HG03097 (cell line): ENCODE measurements around the gene ATOH8.
"Not testable (repeated sequence)": the region's sequence is repeated elsewhere in the genome, so short reads cannot be mapped to it uniquely, and the experiment has no call there.

Experiments
- ATAC-seq: cut with Tn5 transposase; IDR thresholded peaks from one replicate; pipeline ENCODE4 v1.9.1; 2021; ENCODE audit not compliant: unreplicated experiment, low FRiP score

ATOH8 gene

GRCh38 chr2:85814802-85815550 is 61.2 kb downstream of the ATOH8 start:
- no peak for ATAC-seq

DNA sequence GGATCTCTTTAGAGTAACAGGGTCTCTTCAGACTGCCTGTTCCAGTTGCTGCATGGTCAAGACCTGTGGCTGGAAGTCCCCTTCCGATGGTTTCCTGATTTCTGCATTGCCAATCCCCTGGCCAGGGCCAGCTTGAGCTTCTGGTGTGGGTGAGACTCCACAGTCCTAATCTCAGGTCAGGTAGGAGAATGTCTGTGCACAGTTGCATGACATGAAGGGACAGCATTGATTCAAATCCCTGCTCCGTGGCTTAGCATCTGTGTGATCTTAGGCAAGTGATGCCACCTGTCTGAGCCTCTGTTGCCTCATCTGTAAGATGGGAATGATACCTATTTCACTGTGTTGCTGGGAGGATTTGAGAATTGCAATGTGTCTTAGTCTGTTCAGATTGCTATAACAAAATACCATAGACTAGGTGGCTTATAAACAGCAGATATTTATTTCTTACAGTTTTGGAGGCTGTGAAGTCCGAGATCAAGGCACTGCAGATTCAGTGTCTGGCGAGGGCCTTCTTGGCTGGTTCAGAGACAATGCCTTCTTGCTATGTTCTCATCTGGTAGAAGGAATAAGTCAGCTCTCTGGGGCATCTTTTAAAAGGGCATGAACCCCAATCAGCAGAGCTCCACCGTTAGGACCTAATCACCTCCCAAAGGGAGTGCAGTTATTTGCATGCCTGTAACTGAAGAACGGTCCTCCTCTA is 66.2 kb downstream of the ATOH8 start:
- ATAC-seq = no peak

DNA sequence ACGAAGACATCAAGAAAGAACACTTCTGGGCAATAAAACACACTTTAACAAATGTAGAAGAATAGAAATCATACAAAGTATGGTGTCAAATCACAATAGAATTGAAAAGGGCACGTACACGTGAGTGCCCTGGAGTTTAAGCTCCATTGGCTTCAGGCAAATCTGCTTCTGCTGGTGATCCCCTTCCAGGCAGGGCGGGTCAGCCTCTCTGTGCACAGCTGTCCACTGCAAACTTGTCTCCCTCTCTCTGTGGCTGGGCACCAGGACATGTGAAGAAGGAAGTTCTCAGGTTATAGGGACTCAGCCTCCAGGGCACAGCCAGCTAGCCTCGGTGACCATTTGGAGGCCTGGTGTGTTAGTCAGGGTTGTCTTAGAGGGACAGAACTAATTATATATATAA is 69.0 kb downstream of the ATOH8 start:
- no peak for ATAC-seq

DNA sequence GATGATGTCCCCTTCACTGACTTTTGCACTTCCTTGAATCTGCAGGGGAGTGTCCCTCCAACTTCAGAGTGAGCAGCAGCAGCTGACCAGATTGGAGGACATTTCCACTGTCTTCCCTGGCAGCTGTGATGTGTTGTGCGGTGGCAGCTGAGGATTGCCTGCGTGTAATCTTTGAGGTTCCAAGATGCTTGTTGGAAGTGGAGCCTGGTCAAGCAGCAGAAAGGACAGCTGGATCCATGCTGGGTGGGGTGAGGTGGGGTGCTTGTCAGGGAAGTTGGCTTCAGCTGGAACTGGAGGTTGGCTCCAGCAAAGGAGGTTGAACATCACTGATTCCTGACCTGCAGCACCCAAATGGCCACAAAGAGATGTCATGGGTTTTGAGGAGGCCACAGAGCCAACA is 70.2 kb downstream of the ATOH8 start:
- ATAC-seq = no peak

DNA sequence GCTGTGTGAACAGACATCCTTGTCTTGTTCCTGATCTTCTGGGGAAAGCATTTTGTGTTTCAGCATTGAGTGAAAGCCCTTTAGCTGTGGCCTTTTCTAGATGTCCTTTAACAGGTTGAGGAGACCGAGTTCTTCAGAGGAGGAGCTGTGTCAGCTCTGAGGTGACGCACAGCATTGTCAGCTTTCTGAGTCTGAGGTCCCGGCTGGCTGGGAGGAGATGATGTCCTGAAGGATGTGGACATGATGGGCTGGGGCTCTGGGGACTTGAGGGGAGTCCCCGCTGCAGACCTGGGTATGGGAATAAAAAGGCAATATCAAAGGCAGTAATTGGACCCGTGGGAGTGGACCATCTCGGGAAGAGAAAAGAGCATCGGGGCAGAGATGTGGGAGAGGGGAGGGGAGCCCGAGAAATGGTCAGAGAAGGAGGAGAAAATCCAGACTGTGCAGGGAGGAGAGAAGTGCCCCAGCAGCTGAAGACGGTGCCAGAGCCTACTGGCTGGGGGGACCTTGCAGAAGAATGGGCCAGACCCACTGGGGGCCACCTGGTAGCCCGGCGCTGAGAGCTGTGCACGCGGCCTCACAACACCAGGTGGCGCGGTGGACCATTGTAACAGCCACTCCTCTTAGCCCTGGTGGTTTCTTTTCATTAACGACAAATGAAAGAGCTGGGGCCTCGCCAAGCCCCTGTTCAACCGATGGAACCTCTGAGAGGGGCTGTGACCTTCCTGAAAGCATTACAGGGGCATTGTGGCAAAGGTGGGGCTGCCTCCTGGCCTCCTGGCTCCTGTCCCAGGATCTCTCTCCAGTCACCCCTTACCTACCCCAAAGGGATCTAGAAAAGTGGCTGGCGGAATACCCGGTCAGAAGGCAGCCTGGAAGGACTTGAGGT is 73.4 kb downstream of the ATOH8 start:
- ATAC-seq = no peak

DNA sequence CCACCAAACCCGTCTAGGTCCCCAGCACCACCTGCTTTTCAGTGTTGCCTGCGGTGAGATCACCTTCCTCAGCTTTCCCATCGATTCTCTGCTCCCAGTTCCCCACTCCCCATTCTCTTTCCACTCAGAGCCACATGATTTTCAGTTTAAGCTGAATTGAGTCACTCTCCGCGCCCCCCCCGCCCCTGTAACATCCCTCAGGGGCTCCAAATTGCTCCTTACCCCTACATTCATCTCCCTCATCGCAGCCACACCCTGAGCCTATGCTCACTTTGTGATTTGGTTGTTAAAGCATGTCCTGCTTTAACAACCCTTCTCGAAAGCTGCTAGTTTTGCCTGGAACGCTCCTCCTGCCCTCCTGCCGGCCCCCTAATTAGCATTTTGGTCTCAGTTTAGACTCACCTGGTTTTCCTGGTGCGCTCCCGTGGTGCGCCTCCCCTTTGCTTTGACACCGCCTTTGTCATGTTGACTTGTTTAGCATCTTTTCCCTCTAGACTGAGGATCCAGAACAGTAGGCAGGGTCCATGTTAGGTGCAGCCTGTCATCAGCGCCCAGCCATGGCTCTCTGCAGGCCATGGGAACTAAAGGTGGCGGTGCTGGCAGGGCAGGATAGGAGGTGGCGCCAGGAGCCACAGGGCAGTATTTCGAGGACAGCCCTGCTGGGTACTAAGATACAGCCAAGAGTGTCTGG is 74.2 kb downstream of the ATOH8 start:
- no peak for ATAC-seq

DNA sequence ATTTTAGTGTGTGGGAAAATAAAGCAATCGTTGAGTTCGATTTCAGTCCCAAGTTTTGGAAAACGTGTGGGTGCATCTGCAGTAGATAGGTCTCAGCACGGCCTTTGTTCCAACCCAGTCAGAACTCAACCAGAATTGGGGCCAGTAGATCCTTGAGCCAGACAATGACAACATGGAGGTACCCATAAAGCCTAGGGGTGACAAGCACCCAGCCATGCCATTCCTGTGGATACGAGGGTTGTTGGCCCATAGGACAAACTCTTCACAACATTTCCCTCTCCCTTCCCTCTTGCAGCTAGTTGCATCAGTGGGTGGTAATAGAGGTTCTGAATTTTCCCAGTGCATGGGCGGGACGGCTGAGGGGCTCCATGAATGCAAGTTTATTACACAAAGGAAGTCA is 74.9 kb downstream of the ATOH8 start:
- ATAC-seq = no peak

DNA sequence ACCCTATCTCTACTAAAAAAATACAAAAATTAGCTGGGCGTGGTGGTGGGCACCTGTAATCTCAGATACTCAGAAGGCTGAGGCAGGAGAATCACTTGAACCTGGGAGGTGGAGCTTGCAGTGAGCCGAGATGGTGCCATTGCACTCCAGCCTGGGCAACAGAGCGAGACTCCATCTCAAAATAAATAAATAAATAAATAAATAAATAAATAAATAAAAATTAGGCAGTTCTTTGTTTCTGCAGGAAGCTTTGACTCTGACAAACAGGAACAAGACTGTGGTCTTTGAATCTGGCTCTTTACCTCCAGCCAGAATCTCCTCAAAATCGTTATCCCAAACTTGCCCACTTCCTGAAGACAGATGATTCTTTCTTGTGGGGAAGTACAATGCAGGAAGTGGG is 75.6 kb downstream of the ATOH8 start:
- ATAC-seq = not testable (repeated sequence)

DNA sequence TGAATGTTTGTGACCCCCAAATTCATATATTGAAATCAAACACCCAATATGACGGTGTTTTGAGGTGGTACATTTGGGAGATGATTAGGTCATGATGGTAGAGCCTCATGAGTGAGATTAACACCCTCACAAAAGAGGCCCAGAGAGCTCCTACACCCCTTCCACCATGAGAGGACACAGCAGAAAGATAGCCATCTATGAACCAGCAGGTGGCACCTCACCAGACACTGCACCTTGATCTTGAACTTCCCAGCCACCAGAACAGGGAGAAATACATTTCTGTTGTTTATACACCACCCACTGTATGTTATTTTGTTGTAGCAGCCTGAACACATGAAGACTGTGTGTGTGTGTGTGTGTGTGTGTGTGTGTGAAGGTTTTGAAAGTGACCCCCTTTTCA is 76.9 kb downstream of the ATOH8 start:
- ATAC-seq = no peak

DNA sequence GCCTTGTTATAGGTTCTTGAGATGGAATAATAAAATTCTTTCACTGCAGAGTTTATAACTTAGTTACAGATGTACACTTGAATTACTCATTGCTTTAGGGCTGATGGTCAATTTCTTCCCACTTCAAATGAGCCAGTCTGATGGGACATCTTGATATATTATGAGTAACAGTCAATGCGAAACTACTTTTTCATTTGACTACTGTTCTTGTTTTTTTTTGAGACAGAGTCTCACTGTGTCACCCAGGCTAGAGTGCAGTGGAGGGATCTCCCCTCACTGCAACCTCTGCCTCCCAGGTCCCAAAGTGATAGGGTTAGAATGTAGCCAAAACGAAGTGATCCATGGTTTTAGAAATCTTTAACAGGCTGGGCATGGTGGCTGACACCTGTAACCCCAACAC is 77.9 kb downstream of the ATOH8 start:
- no peak for ATAC-seq

GRCh38 chr2:85834466-85834865 is 80.7 kb downstream of the ATOH8 start:
- no peak for ATAC-seq
